HCT116 (cell line): ENCODE measurements around the gene TRIM24. TPM values are rescaled to one million over a fixed set of nuclear protein-coding genes. Genes with fewer than 3 reads are reported as not detected.

Experiments
- ATAC-seq: fragments of 200-7000 bp; cut with Tn5 transposase; 2 replicates; pipeline ENCODE4 v1.9.1; 2020; ENCODE audit warnings: mild to moderate bottlenecking, moderate library complexity
- BruUV-seq: library from RNA; stranded (reverse); fragments of 400-500 nt; replicated peaks from 2 replicates; lab custom pipeline; 2021; lab: Mats Ljungman, UMichigan
- CTCF ChIA-PET: fragments of 300-600 bp; sonication (Branson Sonifier 250); formaldehyde crosslinking; loops from one replicate; lab custom pipeline; 2021; ENCODE audit warnings: antibody characterized with exemption; lab: Charles Lee
- POLR2A ChIA-PET: fragments of 300-600, 350-600 bp; sonication (Branson Sonifier 250); formaldehyde crosslinking; loops from one replicate; lab custom pipeline; 2021; ENCODE audit warnings: antibody characterized with exemption; lab: Charles Lee
- RAD21 ChIA-PET, 2 experiments: fragments of 300-600 bp; sonication (Branson Sonifier 250); formaldehyde crosslinking; loops; one replicate each; lab custom pipeline; 2023; ENCODE audit warnings: low total read pairs in 2 of 2; ENCODE audit not compliant: uncharacterized antibody in 2 of 2, unreplicated experiment in 2 of 2, low non-redundant PET in 1 of 2; lab: Charles Lee
- DNase-seq: peaks from one replicate; pipeline ENCODE4 v3.0.0-alpha.2; 2010; ENCODE audit warnings: low read depth, low spot score
- H2AFZ ChIP-seq: fragments of 200-600 bp; shearing (Covaris generic), sonication (generic); 2 replicates; pipeline ENCODE4 v1.6.1; 2017; ENCODE audit warnings: low read depth, mixed run types, mixed read lengths, antibody characterized with exemption, low read length; ENCODE audit not compliant: poor library complexity, severe bottlenecking
- H3K27ac ChIP-seq: 2 replicates; pipeline ENCODE4 v1.5.1; 2012; ENCODE audit warnings: low read depth, low read length
- H3K27me3 ChIP-seq: fragments of 200-600 bp; sonication (generic); 2 replicates; pipeline ENCODE4 v1.6.1; 2016; ENCODE audit warnings: mixed run types, low read length, mixed read lengths; ENCODE audit not compliant: insufficient read depth
- H3K36me3 ChIP-seq, 2 experiments: fragments of 200-500 bp in 1 of 2; fragments of 200-600 bp in 1 of 2; sonication (Bioruptor generic) in 1 of 2; sonication (generic) in 1 of 2; 2 replicates each; pipeline versions ENCODE4 v1.5.1 to v1.6.1; 2014 to 2016; ENCODE audit warnings: low read length in 2 of 2, inconsistent platforms in 1 of 2, mixed read lengths in 1 of 2, mixed run types in 1 of 2; ENCODE audit not compliant: insufficient read depth in 2 of 2, control insufficient read depth in 1 of 2
- H3K4me1 ChIP-seq, 2 experiments: fragments of 200-600 bp in 1 of 2; sonication (generic) in 1 of 2; 2 replicates each; pipeline versions ENCODE4 v1.5.1 to v1.6.1; 2012 to 2017; ENCODE audit warnings: low read length in 2 of 2, inconsistent platforms in 1 of 2, mild to moderate bottlenecking in 1 of 2, mixed read lengths in 1 of 2, mixed run types in 1 of 2, moderate library complexity in 1 of 2; ENCODE audit not compliant: insufficient read depth in 2 of 2, control insufficient read depth in 1 of 2
- H3K4me2 ChIP-seq: fragments of 200-600 bp; sonication (generic); 2 replicates; pipeline ENCODE4 v1.6.1; 2017; ENCODE audit warnings: mixed run types, low read length, mixed read lengths
- H3K4me3 ChIP-seq, 2 experiments: fragments of 200-600 bp in 1 of 2; sonication (generic) in 1 of 2; replicated peaks in 1 of 2; 2 replicates each; pipeline ENCODE4 v1.5.1; 2011 to 2016; ENCODE audit warnings: low read length in 2 of 2, control low read depth in 1 of 2, low read depth in 1 of 2, mild to moderate bottlenecking in 1 of 2, mixed read lengths in 1 of 2, mixed run types in 1 of 2
- H3K79me2 ChIP-seq: fragments of 200-600 bp; sonication (generic); 2 replicates; pipeline ENCODE4 v1.6.1; 2017; ENCODE audit warnings: mild to moderate bottlenecking, mixed run types, low read length, moderate library complexity, mixed read lengths; ENCODE audit not compliant: insufficient read depth
- H3K9ac ChIP-seq: fragments of 200-600 bp; sonication (generic); 2 replicates; pipeline ENCODE4 v1.6.1; 2016; ENCODE audit warnings: low read length, mixed read lengths
- H3K9me2 ChIP-seq: fragments of 200-600 bp; sonication (generic), shearing (Covaris generic); 2 replicates; pipeline ENCODE4 v1.6.1; 2017; ENCODE audit warnings: mixed run types, mild to moderate bottlenecking, moderate library complexity; ENCODE audit not compliant: insufficient read depth
- H3K9me3 ChIP-seq, 2 experiments: fragments of 200-500 bp in 1 of 2; fragments of 200-600 bp in 1 of 2; sonication (Bioruptor generic) in 1 of 2; sonication (generic) in 1 of 2; 2 replicates each; pipeline ENCODE4 v1.6.1; 2014 to 2017; ENCODE audit warnings: low read length in 2 of 2, mixed read lengths in 2 of 2, inconsistent platforms in 1 of 2, low read depth in 1 of 2, mild to moderate bottlenecking in 1 of 2, mixed run types in 1 of 2, moderate library complexity in 1 of 2; ENCODE audit not compliant: control insufficient read depth in 1 of 2, insufficient read depth in 1 of 2
- H4K20me1 ChIP-seq: fragments of 200-600 bp; sonication (generic), shearing (Covaris generic); 2 replicates; pipeline ENCODE4 v1.6.1; 2017; ENCODE audit warnings: mixed run types, mild to moderate bottlenecking, moderate library complexity; ENCODE audit not compliant: insufficient read depth
- CEBPB ChIP-seq: IDR thresholded peaks from 2 replicates; pipeline ENCODE4 v1.6.1; 2012; ENCODE audit warnings: low read depth
- EGR1 ChIP-seq: IDR thresholded peaks from 2 replicates; pipeline ENCODE4 v1.6.1; 2012; ENCODE audit warnings: low read depth
- ELF1 ChIP-seq: IDR thresholded peaks from 2 replicates; pipeline ENCODE4 v1.6.1; 2012; ENCODE audit warnings: low read depth, borderline replicate concordance
- EZH2 ChIP-seq: fragments of 200-600 bp; sonication (generic); IDR thresholded peaks from 2 replicates; pipeline ENCODE4 v1.6.1; 2017; ENCODE audit warnings: antibody characterized with exemption, mixed run types
- EZH2phosphoT487 ChIP-seq: fragments of 200-600 bp; IDR thresholded peaks from 2 replicates; pipeline ENCODE4 v1.6.1; 2018; ENCODE audit warnings: antibody characterized with exemption, borderline replicate concordance
- JUND ChIP-seq: IDR thresholded peaks from 2 replicates; pipeline ENCODE4 v1.6.1; 2012
- POLR2A ChIP-seq: IDR thresholded peaks from 2 replicates; pipeline ENCODE4 v1.7.0; 2011; ENCODE audit warnings: borderline replicate concordance; ENCODE audit not compliant: insufficient read depth, insufficient read length; ENCODE audit errors: extremely low read depth
- RAD21 ChIP-seq: IDR thresholded peaks from 2 replicates; pipeline ENCODE4 v1.6.1; 2012; ENCODE audit warnings: low read depth, mild to moderate bottlenecking
- SIN3A ChIP-seq: IDR thresholded peaks from 2 replicates; pipeline ENCODE4 v1.6.1; 2012; ENCODE audit warnings: low read depth
- SP1 ChIP-seq: IDR thresholded peaks from 2 replicates; pipeline ENCODE4 v1.6.1; 2012; ENCODE audit warnings: low read depth
- SRF ChIP-seq: IDR thresholded peaks from 2 replicates; pipeline ENCODE4 v1.6.1; 2012; ENCODE audit warnings: low read depth
- TCF7L2 ChIP-seq: IDR thresholded peaks from 2 replicates; pipeline ENCODE4 v1.7.0; 2011; ENCODE audit warnings: borderline replicate concordance, inconsistent platforms; ENCODE audit not compliant: insufficient read depth, insufficient read length; ENCODE audit errors: extremely low read depth
- YY1 ChIP-seq: IDR thresholded peaks from 2 replicates; pipeline ENCODE4 v1.6.1; 2011; ENCODE audit warnings: low read length, low read depth, moderate library complexity, mild to moderate bottlenecking; ENCODE audit not compliant: insufficient replicate concordance; ENCODE audit errors: extremely low read depth
- ZFX ChIP-seq: fragments of 450-650 bp; IDR thresholded peaks from 2 replicates; pipeline ENCODE4 v1.6.1; 2017
- intact Hi-C: fragments of 100-400 bp; cut with micrococcal nuclease; formaldehyde crosslinking; loops from 2 replicates; pipeline ENCODE4 v1.10.0; 2022
- total RNA-seq: library from RNA; stranded (reverse); gene quantifications from one replicate; pipeline ENCODE4 v1.2.1, GENCODE V29; 2021; ENCODE audit not compliant: unreplicated experiment
- TF ChIP-seq, protein P1 (sequence below): IDR thresholded peaks from 2 replicates; pipeline ENCODE4 v1.6.1; 2012
- TF ChIP-seq, protein P2 (sequence below), 3 experiments: fragments of 200-600 bp in 1 of 3; sonication (generic) in 1 of 3; IDR thresholded peaks in 2 of 3; conservative IDR thresholded peaks in 1 of 3; 2 replicates each; pipeline ENCODE4 v1.5.1; 2012 to 2017; ENCODE audit warnings: low read depth in 2 of 3, low read length in 2 of 3, antibody characterized with exemption in 1 of 3, borderline replicate concordance in 1 of 3, control low read depth in 1 of 3, mild to moderate bottlenecking in 1 of 3, mixed read lengths in 1 of 3, mixed run types in 1 of 3, moderate library complexity in 1 of 3; ENCODE audit not compliant: insufficient read depth in 1 of 3

TRIM24 gene
- total RNA-seq, 1 experiment from 2014 or later = 12.8 TPM

GRCh38 chr7:138575897-138576428, 115.9 kb downstream of the TRIM24 start:
- no peak for TF ChIP-seq RAD21
- TF ChIP-seq EZH2phosphoT487 = no peak
- no peak for TF ChIP-seq SIN3A
- TF ChIP-seq JUND = no peak
- TF ChIP-seq YY1 = no peak
- TF ChIP-seq CEBPB = no peak
- no peak for TF ChIP-seq ZFX
- no peak for TF ChIP-seq ELF1
- TF ChIP-seq, protein P1, sequence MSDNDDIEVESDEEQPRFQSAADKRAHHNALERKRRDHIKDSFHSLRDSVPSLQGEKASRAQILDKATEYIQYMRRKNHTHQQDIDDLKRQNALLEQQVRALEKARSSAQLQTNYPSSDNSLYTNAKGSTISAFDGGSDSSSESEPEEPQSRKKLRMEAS = no peak
- TF ChIP-seq TCF7L2 = no peak
- TF ChIP-seq, protein P2, sequence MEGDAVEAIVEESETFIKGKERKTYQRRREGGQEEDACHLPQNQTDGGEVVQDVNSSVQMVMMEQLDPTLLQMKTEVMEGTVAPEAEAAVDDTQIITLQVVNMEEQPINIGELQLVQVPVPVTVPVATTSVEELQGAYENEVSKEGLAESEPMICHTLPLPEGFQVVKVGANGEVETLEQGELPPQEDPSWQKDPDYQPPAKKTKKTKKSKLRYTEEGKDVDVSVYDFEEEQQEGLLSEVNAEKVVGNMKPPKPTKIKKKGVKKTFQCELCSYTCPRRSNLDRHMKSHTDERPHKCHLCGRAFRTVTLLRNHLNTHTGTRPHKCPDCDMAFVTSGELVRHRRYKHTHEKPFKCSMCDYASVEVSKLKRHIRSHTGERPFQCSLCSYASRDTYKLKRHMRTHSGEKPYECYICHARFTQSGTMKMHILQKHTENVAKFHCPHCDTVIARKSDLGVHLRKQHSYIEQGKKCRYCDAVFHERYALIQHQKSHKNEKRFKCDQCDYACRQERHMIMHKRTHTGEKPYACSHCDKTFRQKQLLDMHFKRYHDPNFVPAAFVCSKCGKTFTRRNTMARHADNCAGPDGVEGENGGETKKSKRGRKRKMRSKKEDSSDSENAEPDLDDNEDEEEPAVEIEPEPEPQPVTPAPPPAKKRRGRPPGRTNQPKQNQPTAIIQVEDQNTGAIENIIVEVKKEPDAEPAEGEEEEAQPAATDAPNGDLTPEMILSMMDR (IDR thresholded peaks at IDR 0.05 in 2 of 3, conservative IDR thresholded peaks at IDR 0.05 in 1 of 3; ENCODE audit: borderline replicate concordance in 1 of 3, insufficient read depth in 1 of 3, low read depth in 2 of 3, low read length in 2 of 3) = no peak
- TF ChIP-seq POLR2A = no peak
- no peak for TF ChIP-seq SRF
- TF ChIP-seq EZH2 = no peak
- TF ChIP-seq SP1 = no peak
- TF ChIP-seq EGR1 = no peak
- H3K27ac ChIP-seq = no peak overlapping the region
- H3K9me2 ChIP-seq = no peaks in the 10 kb centered on the region
- H2AFZ ChIP-seq = no peak overlapping the region
- no peak overlapping the region for H3K4me3 ChIP-seq
- intact Hi-C loops = no loop called here
- no peaks in the 10 kb centered on the region for H3K9me3 ChIP-seq
- ChIA-PET CTCF (no interaction called here), RAD21 (no interaction called here), POLR2A (no interaction called here)
- no peak overlapping the region for H3K9ac ChIP-seq
- H3K4me1 ChIP-seq = no peaks in the 10 kb centered on the region
- BruUV-seq = no TSS peak
- no peak overlapping the region for H3K4me2 ChIP-seq
- H4K20me1 ChIP-seq = no peaks in the 10 kb centered on the region
- H3K36me3 ChIP-seq = peaks cover 0 to 2% of the 10 kb centered on the region in 2 experiments; a peak in 1 of 4 replicates
- H3K79me2 ChIP-seq = no peaks in the 10 kb centered on the region
- ATAC-seq (no peak), DNase-seq (no peak)
- no peaks in the 10 kb centered on the region for H3K27me3 ChIP-seq
